Stomach (tissue), 9 donors: ENCODE results near the gene NKX2-2. TPM values are rescaled to one million over a fixed set of nuclear protein-coding genes. Genes with fewer than 3 reads are reported as not detected.
"Not testable (repeated sequence)": the region's sequence is repeated elsewhere in the genome, so short reads cannot be mapped to it uniquely, and the experiment has no call there.

Experiments
- DNase-seq, 2 donors: peaks; one replicate each; pipeline versions ENCODE4 v3.0.0 to v3.0.0-alpha.2; 2013 to 2019
- H3K27ac ChIP-seq, 5 donors: fragments of 200-600 bp in 4 of 5; sonication (generic) in 4 of 5; one replicate each; pipeline ENCODE4 v1.5.1; 2013 to 2019; ENCODE audit warnings: mild to moderate bottlenecking in 1 of 5, moderate library complexity in 1 of 5
- H3K27me3 ChIP-seq, 3 donors: fragments of 200-600 bp; sonication (generic); one replicate each; pipeline ENCODE4 v1.5.1; 2017 to 2019; ENCODE audit warnings: mixed run types in 1 of 3
- H3K36me3 ChIP-seq, 4 donors: fragments of 200-600 bp; sonication (generic); 1 replicate in 3 of 4; 2 replicates in 1 of 4; pipeline ENCODE4 v1.5.1; 2016 to 2019
- H3K4me1 ChIP-seq, 4 donors: fragments of 200-600 bp; sonication (generic); one replicate each; pipeline ENCODE4 v1.5.1; 2016 to 2019
- H3K4me3 ChIP-seq, 4 donors: fragments of 200-600 bp; sonication (generic) in 3 of 4; one replicate each; pipeline ENCODE4 v1.5.1; 2016 to 2019; ENCODE audit warnings: mild to moderate bottlenecking in 1 of 4
- H3K9me3 ChIP-seq, 4 donors: fragments of 200-600 bp; sonication (generic); one replicate each; pipeline ENCODE4 v1.5.1; 2016 to 2019
- EP300 ChIP-seq: sonication (generic); formaldehyde crosslinking; IDR thresholded peaks from one replicate; pipeline ENCODE4 v1.6.1; 2017; ENCODE audit warnings: antibody characterized with exemption
- POLR2A ChIP-seq, 4 donors: fragments of 450-650 bp; IDR thresholded peaks; one replicate each; pipeline ENCODE4 v1.6.1; 2016; ENCODE audit warnings: antibody characterized with exemption in 4 of 4, control low read depth in 2 of 4, mild to moderate bottlenecking in 1 of 4, moderate library complexity in 1 of 4
- POLR2AphosphoS5 ChIP-seq, 3 donors: sonication (generic); formaldehyde crosslinking; IDR thresholded peaks; one replicate each; pipeline ENCODE4 v1.6.1; 2016; ENCODE audit warnings: antibody characterized with exemption in 3 of 3
- WGBS, 5 donors: extraction: QIAGEN DNeasy Blood & Tissue Kit in 3 of 5; methylation state at CpG; one replicate each; pipeline versions ENCODE4 v1.1.5 to v1.1.7; 2013 to 2018; 5-methylcytosine and 5-hydroxymethylcytosine counted together
- intact Hi-C: fragments of 100-400 bp; cut with DNase I; formaldehyde crosslinking; loops from one replicate; pipeline ENCODE4 v1.15.1; 2023; ENCODE audit warnings: low total_unique reads
- polyA plus RNA-seq, 3 donors: library from polyadenylated mRNA; stranded (reverse); fragments of 200-250 nt; gene quantifications; one replicate each; pipeline ENCODE4 v1.2.3, GENCODE V29; 2013
- total RNA-seq, 5 donors: library from RNA; depleted of rRNA; stranded (reverse); fragments of >200 nt; gene quantifications; one replicate each; pipeline versions ENCODE4 v1.1.0 to v1.2.3, GENCODE V29; 2014 to 2016
- TF ChIP-seq, protein P1 (sequence below), 7 experiments: fragments of 450-650 bp in 4 of 7; fragments of 200-600 bp in 3 of 7; sonication (generic) in 3 of 7; IDR thresholded peaks; one replicate each; pipeline ENCODE4 v1.5.1; 2016 to 2019; ENCODE audit warnings: antibody characterized with exemption in 7 of 7, control low read depth in 2 of 7, mild to moderate bottlenecking in 1 of 7
- donor health status: healthy with polysubstance abuse.
- donor health status: Bipolar disorder and iron deficiency.
- donor health status: healthy.

The NKX2-2 gene
- total and polyA plus RNA-seq, 8 donors, result 0.18 to 4.8 (median 1.4) TPM; not detected in 1

DNA sequence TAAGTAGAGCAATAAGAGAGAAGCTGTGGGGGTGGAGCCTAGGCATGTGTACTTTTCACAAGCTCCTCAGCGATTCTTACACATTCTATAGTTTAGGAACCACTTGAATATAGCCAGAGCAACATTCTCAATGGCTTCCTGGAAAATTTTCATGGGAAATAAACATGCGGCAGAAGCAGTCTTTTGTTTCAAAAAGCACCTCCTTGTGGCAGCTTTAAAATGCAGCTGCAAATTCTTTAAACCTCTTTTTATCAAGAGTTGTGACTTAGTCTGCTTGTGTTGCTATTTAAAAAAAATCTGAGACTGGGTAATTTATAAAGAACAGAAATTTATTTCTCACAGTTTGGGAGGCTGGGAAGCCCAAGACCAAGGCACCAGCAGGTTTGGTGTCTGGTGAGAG is 23.8 kb downstream of the NKX2-2 start:
- TF ChIP-seq, protein P1, sequence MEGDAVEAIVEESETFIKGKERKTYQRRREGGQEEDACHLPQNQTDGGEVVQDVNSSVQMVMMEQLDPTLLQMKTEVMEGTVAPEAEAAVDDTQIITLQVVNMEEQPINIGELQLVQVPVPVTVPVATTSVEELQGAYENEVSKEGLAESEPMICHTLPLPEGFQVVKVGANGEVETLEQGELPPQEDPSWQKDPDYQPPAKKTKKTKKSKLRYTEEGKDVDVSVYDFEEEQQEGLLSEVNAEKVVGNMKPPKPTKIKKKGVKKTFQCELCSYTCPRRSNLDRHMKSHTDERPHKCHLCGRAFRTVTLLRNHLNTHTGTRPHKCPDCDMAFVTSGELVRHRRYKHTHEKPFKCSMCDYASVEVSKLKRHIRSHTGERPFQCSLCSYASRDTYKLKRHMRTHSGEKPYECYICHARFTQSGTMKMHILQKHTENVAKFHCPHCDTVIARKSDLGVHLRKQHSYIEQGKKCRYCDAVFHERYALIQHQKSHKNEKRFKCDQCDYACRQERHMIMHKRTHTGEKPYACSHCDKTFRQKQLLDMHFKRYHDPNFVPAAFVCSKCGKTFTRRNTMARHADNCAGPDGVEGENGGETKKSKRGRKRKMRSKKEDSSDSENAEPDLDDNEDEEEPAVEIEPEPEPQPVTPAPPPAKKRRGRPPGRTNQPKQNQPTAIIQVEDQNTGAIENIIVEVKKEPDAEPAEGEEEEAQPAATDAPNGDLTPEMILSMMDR (IDR thresholded peaks at IDR 0.05), result no peak
- TF ChIP-seq POLR2AphosphoS5 (IDR thresholded peaks at IDR 0.05), result no peak
- Histone ChIP-seq H3K27me3 (peaks cover 0 to 25% (median 16%) of the 10 kb centered on the region in 3 donors), H3K4me3 (no peak overlapping the region), H3K36me3 (no peaks in the 10 kb centered on the region), H3K9me3 (peaks cover 0 to 11% (median 6%) of the 10 kb centered on the region in 4 donors), H3K27ac (no peak overlapping the region), H3K4me1 (no peaks in the 10 kb centered on the region)
- no peak for DNase-seq
- intact Hi-C loops, result no loop called here
- 11 to 20% (median 17%) methylated on average over 2 of the region's 2 CpGs for whole genome bisulfite sequencing, 5 donors

DNA sequence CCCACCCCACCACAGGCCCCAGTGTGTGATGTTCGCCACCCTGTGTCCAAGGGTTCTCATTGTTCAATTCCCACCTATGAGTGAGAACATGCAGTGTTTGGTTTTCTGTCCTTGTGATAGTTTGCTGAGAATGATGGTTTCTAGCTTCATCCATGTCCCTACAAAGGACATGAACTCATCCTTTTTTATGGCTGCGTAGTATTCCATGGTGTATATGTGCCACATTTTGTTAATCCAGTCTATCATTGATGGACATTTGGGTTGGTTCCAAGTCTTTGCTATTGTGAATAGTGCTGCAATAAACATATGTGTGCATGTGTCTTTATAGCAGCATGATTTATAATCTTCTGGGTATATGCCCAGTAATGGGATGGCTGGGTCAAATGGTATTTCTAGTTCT is 33.7 kb downstream of the NKX2-2 start:
- H3K27me3 ChIP-seq, result peaks cover 0 to 13% (median 0%) of the 10 kb centered on the region in 3 donors
- H3K4me3 ChIP-seq, intact Hi-C loops, H3K9me3 ChIP-seq, H3K36me3 ChIP-seq, H3K4me1 ChIP-seq, H3K27ac ChIP-seq, DNase-seq: not testable (repeated sequence)
- 85 to 94% (median 87%) methylated on average over 2 of the region's 2 CpGs for WGBS, 5 donors

DNA sequence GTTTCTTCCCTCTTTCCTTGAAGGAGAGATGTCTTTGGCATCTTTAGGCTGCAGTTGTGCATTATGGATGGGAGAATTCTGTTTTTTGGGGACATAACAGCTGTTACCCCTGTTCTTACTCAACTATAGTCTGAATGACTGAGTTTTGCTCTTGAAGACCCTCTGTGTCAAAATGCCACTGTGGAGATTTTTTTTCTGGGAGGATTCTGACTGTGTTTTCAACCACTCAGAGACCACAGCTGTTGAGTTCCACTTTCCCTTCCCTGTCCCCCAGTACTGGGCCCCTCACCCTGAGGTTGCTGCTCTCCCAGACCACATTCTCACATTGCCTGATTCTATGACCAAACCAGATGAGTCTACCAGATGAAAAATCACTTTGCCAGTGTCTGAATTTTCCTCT is 48.1 kb downstream of the NKX2-2 start:
- TF ChIP-seq POLR2A (IDR thresholded peaks at IDR 0.05) (no peak), EP300 (no peak), POLR2AphosphoS5 (IDR thresholded peaks at IDR 0.05) (no peak)
- TF ChIP-seq, protein P1 (IDR thresholded peaks at IDR 0.05), result no peak
- H3K4me3 ChIP-seq, result no peak overlapping the region
- no peaks in the 10 kb centered on the region for H3K36me3 ChIP-seq
- DNase-seq, result no peak
- H3K9me3 ChIP-seq, result peaks cover 0 to 10% (median 8%) of the 10 kb centered on the region in 4 donors
- H3K27ac ChIP-seq, result no peak overlapping the region
- H3K27me3 ChIP-seq, result peaks cover 0 to 3% (median 0%) of the 10 kb centered on the region in 3 donors
- no peaks in the 10 kb centered on the region for H3K4me1 ChIP-seq
- intact Hi-C loops, result no loop called here

DNA sequence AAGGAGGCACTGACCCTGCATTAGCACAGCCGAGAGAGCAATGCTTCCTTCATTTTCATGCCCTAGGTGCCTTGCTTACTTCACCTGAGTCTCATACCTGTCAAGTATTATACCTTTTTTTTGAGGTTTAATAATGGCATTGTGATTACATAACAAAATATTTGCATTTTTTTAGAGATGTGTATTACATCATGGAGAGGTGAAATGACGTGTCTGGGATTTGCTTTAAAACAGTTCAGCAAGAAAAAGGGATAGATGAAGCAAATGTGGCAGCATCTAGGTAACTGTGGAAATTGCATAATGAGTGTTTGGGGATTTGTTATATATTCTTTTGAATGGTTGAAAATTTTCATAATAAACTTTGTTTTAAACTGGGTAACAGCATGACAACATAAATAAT is 48.9 kb downstream of the NKX2-2 start:
- Histone ChIP-seq H3K27me3 (peaks cover 0 to 4% (median 0%) of the 10 kb centered on the region in 3 donors), H3K36me3 (no peaks in the 10 kb centered on the region), H3K4me1 (no peaks in the 10 kb centered on the region), H3K4me3 (no peak overlapping the region), H3K9me3 (peaks cover 0 to 10% (median 8%) of the 10 kb centered on the region in 4 donors), H3K27ac (no peak overlapping the region)
- 68 to 86% (median 73%) methylated on average over 2 of the region's 2 CpGs for WGBS, 5 donors
- intact Hi-C loops, result no loop called here
- no peak for TF ChIP-seq POLR2AphosphoS5 (IDR thresholded peaks at IDR 0.05)
- TF ChIP-seq, protein P1 (IDR thresholded peaks at IDR 0.05), result no peak
- TF ChIP-seq POLR2A (IDR thresholded peaks at IDR 0.05), result no peak
- TF ChIP-seq EP300, result no peak
- no peak for DNase-seq

Other genes starting within 250 kb of the NKX2-2 start
- 10 to 100 TPM; 15.2 to 66.8 (median 34.4) TPM for gene XRN2, start 210.7 kb downstream of the NKX2-2 start, total RNA-seq
- gene XRN2, start 210.7 kb downstream of the NKX2-2 start, polyA plus RNA-seq, result 10 to 100 TPM; 12.5 to 35.7 (median 21.0) TPM
- not detected for gene NKX2-4, start 116.5 kb downstream of the NKX2-2 start, total RNA-seq
- gene NKX2-4, start 116.5 kb downstream of the NKX2-2 start, polyA plus RNA-seq, result not detected
- gene PAX1, start 191.6 kb upstream of the NKX2-2 start, total RNA-seq, result not detected
- gene PAX1, start 191.6 kb upstream of the NKX2-2 start, polyA plus RNA-seq, result not detected